Measurements from ENCODE around the gene MAP4.
"Not testable (repeated sequence)": the region's sequence is repeated elsewhere in the genome, so short reads cannot be mapped to it uniquely, and the experiment has no call there.

MAP4 gene

DNA sequence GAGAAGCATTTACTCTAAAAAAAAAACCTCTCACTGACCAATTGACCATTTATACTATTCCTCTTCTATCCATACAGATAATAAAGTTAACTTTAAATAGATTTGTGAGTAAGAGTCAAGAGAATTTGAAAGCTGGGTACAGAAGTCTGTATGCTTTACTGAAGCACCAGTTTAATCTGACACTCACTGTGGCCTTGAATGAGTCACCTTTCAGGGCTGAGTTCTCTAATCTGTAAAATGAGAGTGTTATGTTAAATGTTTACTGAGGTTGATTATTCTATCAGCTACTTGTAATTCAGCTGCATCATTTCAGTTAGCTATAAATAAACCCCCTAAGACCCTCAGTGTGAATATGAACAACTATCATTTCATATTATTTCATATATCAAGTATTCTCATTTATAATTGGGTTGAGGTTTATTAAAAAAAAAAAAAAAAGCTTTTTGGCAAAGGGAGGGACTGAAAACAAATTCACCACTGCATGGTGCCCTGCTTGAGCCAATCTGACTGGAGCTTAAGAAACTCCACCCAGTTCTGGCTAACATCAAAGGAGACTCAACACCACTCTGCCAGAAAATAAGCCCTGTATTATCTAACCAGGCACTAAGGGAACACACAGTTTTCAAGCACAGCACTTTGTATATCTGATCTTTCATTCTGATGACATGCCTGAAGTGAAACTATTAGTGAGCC is 2.8 kb downstream of the MAP4 start:
- no peak for DNase-seq (ENCODE audit: low read depth, low spot score)

GRCh38 chr3:48012659-48013058 is 3.6 kb downstream of the MAP4 start:
- no peak for DNase-seq (ENCODE audit: low read depth, low spot score)

- not testable (repeated sequence) for DNase-seq (ENCODE audit: low read depth, low spot score)
Observed at GRCh38 chr3:48008066-48008465, 8.2 kb downstream of the MAP4 start.

GRCh38 chr3:48007361-48007760 is 8.9 kb downstream of the MAP4 start:
- DNase-seq (ENCODE audit: low read depth, low spot score), result not testable (repeated sequence)

DNA sequence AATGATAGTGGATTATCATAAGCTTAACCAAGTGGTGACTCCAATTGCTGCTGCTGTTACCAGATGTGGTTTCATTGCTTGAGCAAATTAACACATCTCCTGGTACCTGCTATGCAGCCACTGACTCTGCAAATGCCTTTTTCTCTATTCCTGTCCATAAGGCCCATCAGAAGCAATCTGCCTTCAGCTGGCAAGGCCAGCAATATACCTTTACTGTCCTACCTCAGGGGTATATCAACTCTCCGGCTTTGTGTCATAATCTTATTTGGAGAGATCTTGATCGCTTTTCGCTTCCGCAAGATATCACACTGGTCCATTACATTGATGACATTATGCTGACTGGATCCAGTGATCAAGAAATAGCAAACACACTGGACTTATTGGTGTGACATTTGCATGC is 9.4 kb downstream of the MAP4 start:
- not testable (repeated sequence) for DNase-seq (ENCODE audit: low read depth, low spot score)

DNA sequence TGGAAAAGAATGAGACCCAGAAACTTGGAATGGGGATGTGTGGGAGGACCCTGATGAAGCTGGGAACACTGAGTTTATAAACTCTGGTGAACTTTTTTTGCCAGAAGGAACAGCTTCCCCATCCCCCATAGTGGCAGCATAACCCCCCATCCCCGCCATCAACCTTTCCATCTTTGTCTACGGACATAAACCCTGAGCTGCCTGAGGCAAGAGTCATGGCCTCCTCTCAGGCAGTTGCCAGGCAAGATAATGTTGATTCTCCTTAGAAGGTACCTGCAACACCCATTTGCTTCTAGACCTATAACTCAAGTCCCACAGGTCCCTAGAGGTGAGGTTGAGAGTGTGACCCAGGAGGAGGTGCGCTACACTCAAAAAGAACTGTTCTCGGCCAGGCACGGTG is 11.5 kb downstream of the MAP4 start:
- no peak for DNase-seq (ENCODE audit: low read depth, low spot score)

DNA sequence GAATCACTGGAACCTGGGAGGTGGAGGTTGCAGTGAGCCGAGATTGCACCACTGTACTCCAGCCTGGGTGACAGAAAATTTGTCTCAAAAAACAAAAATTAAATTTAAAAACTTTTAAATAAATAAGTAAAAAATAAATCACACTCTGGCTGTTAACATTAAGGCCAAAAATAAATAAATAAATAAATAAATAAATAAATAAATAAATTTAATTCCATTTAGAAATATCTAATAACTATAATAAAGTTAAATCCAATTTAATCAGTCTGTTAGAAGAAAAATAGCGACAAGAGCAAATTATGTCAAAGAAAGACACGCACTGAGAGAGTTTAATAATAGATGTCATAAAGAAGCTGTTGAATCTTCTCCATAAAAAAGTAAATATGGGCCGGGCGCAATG is 13.4 kb downstream of the MAP4 start:
- no peak for DNase-seq (ENCODE audit: low read depth, low spot score)

DNA sequence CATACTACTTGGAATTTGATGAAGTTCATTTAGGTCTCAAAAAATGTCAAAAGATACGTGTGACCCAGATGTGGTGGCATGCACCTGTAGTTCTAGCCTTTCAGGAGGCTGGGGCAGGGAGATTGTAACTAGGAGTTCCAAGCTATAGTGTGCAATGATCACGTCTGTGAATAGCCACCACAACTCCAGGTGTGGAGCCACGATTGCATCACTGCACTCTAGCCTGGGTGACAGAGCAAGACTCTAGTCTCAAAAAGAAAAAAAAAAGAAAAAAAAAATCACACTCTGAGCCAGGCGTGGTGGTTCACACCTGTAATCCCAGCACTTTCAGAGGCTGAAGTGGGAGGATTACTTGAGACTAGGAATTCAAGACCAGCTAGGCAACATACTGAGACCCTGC is 14.2 kb downstream of the MAP4 start:
- no peak for DNase-seq (ENCODE audit: low read depth, low spot score)

GRCh38 chr3:48000212-48000611 is 16.0 kb downstream of the MAP4 start:
- no peak for DNase-seq (ENCODE audit: low read depth, low spot score)

DNA sequence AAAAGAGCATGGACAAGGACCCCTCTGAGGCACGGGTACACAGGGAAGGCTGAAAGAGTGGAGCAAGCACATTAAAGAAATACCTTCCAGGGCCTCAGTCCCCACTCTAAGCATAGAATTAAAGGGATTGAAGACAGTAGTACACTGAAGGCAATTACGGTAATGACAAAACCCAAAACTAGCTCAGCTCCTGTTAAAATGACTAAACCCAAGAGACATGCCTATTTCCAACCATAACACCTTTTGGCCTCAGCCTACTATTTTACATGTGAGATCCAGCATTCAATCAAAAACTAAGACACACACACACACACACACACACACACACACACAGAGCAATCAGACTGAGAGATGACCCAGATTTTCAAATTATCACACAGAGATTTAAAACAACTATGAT is 19.8 kb downstream of the MAP4 start:
- DNase-seq (ENCODE audit: low read depth, low spot score), result no peak

GRCh38 chr3:47994180-47994579 is 22.0 kb downstream of the MAP4 start:
- no peak for DNase-seq (ENCODE audit: low read depth, low spot score)

DNA sequence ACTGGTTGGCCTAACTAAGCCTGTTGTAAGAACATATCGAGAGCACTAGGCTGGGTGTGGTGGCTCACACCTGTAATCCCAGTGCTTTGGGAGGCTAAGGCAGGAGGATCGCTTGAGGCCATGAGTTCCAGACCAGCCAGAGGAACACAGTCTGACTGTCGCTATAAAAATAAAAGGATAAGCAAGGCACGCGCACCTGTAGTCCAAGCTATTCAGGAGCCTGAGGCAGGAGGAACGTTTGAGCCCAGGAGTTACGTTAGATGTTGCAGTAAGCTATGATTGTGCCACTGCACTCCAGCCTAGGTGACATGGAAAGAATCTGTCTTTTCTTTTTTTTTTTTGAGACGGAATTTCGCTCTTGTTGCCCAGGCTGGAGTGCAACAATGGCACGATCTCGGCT is 24.9 kb downstream of the MAP4 start:
- no peak for DNase-seq (ENCODE audit: low read depth, low spot score)

- peak; percentile 85 for DNase-seq (ENCODE audit: low read depth, low spot score)
Observed at GRCh38 chr3:47989981-47990440, 26.2 kb downstream of the MAP4 start.

- no peak for DNase-seq (ENCODE audit: low read depth, low spot score)
Observed at GRCh38 chr3:47985381-47985780, 30.8 kb downstream of the MAP4 start.

DNA sequence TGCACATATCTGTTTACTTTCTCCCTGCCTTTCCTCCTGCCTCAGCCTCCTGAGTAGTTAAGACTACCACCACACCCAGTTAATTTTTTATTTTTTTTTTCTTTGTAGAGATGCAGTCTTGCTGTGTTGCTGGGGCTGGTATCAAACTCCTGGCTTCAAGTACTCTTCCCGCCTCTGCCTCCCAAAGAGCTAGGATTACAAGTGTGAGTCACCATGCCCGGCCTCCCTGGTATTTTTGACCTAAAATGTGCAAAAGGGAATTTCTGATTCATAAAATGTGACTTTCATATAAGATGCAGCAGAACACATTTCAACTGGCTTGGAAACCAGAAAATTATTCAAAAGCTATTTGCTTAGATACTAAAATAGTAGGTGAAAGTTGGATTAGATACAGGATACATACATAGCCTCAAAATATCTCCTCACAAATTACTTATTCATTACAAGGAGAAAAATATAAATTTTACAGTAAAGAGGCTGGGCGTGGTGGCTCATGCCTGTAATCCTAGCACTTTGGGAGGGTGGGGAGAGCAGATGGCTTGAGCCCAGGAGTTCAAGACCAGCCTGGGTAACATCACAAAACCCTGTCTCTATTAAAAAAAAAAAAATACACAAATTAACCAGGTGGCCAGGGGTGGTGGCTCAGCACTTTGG is 32.0 kb downstream of the MAP4 start:
- DNase-seq (ENCODE audit: low read depth, low spot score), result peak; percentile 15

GRCh38 chr3:47980795-47981194 is 35.4 kb downstream of the MAP4 start:
- no peak for DNase-seq (ENCODE audit: low read depth, low spot score)

- DNase-seq (ENCODE audit: low read depth, low spot score), result no peak
Observed at GRCh38 chr3:47979070-47979469, 37.1 kb downstream of the MAP4 start.

GRCh38 chr3:47978386-47978785 is 37.8 kb downstream of the MAP4 start:
- no peak for DNase-seq (ENCODE audit: low read depth, low spot score)

GRCh38 chr3:47976135-47976732 is 40.0 kb downstream of the MAP4 start:
- DNase-seq (ENCODE audit: low read depth, low spot score), result no peak

DNA sequence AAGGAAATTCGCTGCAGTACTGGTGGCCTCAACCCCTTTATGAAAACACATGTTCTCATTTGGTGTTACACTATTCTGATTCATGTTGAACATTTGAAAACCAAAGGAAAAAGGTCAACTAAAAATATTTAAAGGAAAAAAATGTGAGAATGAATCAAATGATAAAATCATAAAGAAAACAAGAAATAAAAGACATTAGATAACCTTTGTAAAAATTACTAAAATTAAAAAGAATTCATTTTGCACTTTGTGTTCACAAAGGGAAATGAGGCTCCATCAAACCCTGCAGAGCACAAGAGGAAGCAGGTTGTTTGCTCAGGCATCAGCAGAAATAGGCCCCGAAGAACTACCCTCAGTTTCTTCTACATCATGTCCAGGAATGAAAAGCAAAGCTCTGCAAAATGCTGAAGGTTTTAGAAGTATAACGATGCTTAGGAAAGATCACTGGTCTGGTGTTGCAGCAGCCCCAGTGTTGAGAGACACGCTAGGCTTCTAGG is 41.2 kb downstream of the MAP4 start:
- no peak for DNase-seq (ENCODE audit: low read depth, low spot score)

GRCh38 chr3:47971081-47971480 is 45.1 kb downstream of the MAP4 start:
- no peak for DNase-seq (ENCODE audit: low read depth, low spot score)

- no peak for DNase-seq (ENCODE audit: low read depth, low spot score)
Observed at GRCh38 chr3:47964740-47965139, 51.5 kb downstream of the MAP4 start.
